Duodenal mucosa (tissue), 2 donors: ENCODE data around the gene TEKT1.

ENCODE experiments used
- H3K27ac ChIP-seq: one replicate; pipeline ENCODE4 v1.7.0; 2013; ENCODE audit warnings: low read depth, low read length
- H3K27me3 ChIP-seq, 2 donors: one replicate each; pipeline ENCODE4 v1.7.0; 2013; ENCODE audit warnings: low read length in 2 of 2, control low read depth in 1 of 2; ENCODE audit not compliant: insufficient read depth in 2 of 2, control insufficient read depth in 1 of 2
- H3K36me3 ChIP-seq, 2 donors: one replicate each; pipeline ENCODE4 v1.7.0; 2013; ENCODE audit warnings: low read length in 2 of 2, control low read depth in 1 of 2; ENCODE audit not compliant: insufficient read depth in 2 of 2, control insufficient read depth in 1 of 2
- H3K4me1 ChIP-seq, 2 donors: one replicate each; pipeline ENCODE4 v1.7.0; 2013; ENCODE audit warnings: low read length in 2 of 2, control low read depth in 1 of 2; ENCODE audit not compliant: insufficient read depth in 2 of 2, control insufficient read depth in 1 of 2
- H3K4me3 ChIP-seq, 2 donors: one replicate each; pipeline ENCODE4 v1.7.0; 2013; ENCODE audit warnings: low read length in 2 of 2, low read depth in 1 of 2
- H3K9ac ChIP-seq, 2 donors: one replicate each; pipeline ENCODE4 v1.7.0; 2013; ENCODE audit warnings: low read length in 2 of 2, low read depth in 1 of 2
- H3K9me3 ChIP-seq, 2 donors: one replicate each; pipeline ENCODE4 v1.7.0; 2013; ENCODE audit warnings: low read length in 2 of 2, control low read depth in 1 of 2; ENCODE audit not compliant: control insufficient read depth in 1 of 2

TEKT1 gene

GRCh38 chr17:6749519-6749918, 82.0 kb downstream of the TEKT1 start:
- peaks cover 6% of the 10 kb centered on the region in 2 donors for H3K4me1 ChIP-seq
- H3K27me3 ChIP-seq: no peaks in the 10 kb centered on the region
- H3K36me3 ChIP-seq: no peaks in the 10 kb centered on the region
- no peaks in the 10 kb centered on the region for H3K9me3 ChIP-seq
- no peak overlapping the region for H3K27ac ChIP-seq
- H3K9ac ChIP-seq: no peak overlapping the region
- H3K4me3 ChIP-seq: no peak overlapping the region

GRCh38 chr17:6748617-6749016, 82.9 kb downstream of the TEKT1 start:
- H3K27me3 ChIP-seq: no peaks in the 10 kb centered on the region

More at GRCh38 chr17:6748617-6749016, 82.9 kb downstream of the TEKT1 start:
- Histone ChIP-seq H3K36me3 (no peaks in the 10 kb centered on the region), H3K27ac (no peak overlapping the region), H3K4me1 (peaks cover 6% of the 10 kb centered on the region in 2 donors), H3K9ac (no peak overlapping the region), H3K4me3 (no peak overlapping the region), H3K9me3 (no peaks in the 10 kb centered on the region)
